HG03432 (cell line): ENCODE measurements around the gene CBX7.

Source experiments
- ATAC-seq: cut with Tn5 transposase; IDR thresholded peaks from one replicate; pipeline ENCODE4 v1.9.1; 2021; ENCODE audit warnings: mild to moderate bottlenecking, moderate library complexity; ENCODE audit not compliant: unreplicated experiment

Gene CBX7

DNA sequence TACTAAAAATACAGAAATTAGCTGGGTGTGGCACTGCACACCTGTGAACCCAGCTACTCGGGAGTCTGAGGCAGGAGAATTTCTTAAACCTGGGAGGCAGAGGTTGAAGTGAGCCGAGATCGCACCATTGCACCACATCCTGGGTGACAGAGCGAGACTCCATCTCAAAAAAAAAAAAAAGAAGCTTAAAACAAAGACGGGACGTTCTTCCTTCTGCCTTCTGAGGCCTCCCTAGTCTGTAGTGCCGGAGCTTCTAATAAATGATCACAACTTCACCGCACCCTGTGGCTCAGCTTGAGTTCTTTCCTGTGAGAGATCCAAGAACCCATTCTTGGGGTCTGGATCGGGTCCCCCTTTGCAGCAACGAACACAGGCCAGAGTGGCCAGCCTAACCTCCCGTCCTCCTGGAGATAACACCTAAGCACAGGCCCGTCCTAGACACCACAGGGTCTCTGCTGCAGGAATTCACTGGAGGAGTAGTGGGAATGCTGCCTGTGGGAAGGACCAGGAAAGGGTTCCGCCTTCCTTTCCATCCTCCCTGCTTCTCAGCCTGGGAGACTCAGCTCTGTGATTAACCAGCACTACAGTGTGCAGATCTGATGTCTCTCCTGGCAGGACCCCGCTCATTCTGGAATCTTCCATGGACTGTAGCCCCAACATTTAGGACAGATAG, 57.6 kb downstream of the CBX7 start:
- no peak for ATAC-seq

DNA sequence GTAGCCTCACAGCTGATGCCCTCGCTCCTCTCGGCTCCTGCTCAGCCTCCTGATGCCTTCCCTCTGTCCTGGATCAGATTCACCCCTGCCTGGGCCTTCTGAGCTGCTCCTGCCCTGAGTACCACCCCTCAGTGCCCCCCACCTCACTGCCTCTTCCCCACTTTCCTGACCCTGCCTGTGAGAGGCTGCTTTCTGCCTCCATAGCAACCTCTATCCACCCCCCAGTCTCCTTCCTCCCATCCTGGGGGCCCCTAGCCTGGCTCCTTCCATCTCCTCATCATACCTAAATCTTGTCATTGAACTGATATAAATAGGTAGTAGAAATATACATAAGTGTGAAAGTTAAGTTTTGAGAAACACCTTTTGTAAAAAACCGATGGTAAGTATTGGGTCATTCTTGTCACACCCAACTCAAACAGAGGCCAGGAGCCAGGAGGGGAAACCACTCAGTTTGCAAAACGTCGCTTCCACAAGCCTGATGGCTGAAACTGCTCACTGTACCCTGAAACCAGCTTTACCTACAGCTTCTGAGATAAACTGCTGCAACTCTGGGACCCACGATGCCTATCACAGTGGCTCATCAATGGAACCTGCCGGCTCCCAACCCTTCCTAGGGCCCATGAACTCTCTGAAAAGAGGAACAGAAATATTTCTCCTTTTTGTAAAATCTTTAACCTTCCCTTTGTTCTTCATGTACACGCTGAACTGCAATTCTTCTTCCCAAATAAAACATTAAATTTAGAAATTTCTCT, 60.2 kb downstream of the CBX7 start:
- no peak for ATAC-seq

DNA sequence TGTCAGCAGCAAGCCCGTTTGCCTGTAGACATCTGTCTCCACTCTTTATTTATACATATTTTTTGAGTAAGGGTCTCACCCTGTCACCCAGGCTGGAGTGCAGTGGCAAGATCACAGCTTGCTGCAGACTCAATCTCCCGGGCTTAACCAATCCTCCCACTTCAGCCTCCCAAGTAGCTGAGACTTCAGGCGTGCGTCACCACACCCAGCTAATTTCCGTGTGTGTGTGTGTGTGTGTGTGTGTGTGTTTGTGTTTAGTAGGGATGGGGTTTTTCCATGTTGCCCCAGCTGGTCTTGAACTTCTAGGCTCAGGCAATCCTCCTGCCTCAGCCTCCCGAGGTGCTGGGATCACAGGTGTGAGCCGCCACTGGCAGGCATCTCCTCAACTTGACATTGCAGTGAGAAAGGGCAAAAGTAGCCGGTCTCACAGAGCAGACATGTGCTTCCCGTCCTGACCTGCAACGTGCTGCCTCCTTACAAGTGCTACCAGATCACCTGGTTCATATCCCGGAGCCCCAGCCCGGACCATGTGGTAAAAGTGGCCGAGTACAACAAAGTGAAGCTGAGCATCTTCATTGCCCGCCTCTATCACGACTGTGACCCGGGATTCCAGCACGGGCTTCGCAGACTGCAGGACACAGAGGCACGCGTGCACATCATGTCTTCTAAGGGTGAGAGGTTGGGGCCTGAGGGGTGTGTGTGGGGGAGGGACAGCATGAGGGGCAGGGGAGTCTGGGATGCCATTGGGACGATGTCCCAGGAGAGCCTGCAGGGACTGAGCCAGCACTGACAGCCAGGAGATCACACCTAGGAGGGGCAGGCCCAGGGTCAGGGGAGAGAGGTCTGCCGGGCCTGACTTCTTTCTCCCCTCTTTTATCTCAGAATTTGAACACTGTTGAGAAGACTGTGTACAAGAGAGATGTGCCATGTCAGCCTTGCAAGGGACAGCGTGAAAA, 61.1 kb downstream of the CBX7 start:
- ATAC-seq = no peak

DNA sequence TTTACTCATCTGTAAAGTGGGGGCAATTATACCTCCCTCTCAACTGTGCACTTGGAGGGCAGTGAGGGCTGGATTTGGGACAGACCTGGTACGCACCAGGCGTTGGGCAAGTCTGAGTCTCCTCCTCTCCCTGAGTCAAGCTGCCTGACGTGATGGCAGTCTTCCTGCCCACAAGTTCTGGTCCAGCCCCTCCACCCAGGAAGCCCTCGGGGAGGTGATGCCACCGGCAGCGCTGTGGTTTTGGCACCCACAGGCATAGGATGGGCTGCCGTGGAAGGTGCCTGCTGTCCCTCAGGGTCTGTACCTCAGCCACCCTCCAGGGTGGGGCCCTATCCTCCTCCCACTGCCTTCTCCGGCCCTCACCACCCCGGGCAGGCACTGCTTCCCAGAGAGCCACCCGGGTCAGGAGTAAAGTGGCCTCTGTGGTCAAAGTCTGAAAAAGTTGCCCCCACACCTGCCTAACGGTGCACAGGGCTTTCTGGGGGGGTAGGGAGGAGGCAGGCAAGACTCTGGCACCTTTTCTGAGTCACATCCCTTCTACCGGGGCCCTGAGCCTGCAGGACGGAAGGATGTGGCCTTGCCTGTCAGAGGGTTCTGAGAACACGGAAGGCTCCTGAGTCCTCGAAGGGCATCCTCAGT, 61.9 kb downstream of the CBX7 start:
- ATAC-seq = no peak

DNA sequence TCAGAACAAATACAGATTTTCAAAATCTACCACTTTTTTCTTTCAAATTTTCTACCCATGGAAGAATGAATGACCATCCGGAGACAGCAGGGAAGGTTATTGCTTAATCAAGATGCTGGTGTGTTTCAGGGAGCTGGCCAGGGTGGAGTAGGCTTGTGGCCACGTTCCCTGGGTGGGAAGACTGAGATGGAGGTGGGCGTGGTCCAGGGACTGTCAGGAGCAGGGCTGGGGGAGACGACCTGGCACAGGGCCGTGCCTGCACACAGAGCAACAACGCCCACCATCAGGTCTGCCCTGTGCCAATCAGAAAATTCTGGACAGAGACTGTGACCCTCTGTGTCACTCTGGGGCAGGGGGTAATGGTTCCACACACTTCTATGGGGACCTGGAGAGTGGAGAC, 62.6 kb downstream of the CBX7 start:
- ATAC-seq = no peak

DNA sequence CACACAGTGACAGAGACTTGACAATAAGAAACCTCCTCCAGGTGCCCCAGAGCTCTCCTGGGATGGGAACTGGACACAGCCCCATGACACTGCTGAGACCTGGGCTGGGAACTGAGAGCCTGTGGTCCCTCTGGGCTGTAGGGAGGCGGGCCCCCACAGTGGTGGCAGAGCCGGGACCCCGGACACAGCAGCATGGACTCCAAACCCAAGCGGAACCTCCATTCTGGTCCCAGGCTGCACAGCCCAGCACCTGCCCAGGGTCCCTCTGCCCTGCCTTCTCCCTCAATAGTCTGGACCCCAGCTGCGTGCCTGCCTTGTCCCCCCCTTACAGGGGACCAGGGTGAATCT, 63.8 kb downstream of the CBX7 start:
- no peak for ATAC-seq

DNA sequence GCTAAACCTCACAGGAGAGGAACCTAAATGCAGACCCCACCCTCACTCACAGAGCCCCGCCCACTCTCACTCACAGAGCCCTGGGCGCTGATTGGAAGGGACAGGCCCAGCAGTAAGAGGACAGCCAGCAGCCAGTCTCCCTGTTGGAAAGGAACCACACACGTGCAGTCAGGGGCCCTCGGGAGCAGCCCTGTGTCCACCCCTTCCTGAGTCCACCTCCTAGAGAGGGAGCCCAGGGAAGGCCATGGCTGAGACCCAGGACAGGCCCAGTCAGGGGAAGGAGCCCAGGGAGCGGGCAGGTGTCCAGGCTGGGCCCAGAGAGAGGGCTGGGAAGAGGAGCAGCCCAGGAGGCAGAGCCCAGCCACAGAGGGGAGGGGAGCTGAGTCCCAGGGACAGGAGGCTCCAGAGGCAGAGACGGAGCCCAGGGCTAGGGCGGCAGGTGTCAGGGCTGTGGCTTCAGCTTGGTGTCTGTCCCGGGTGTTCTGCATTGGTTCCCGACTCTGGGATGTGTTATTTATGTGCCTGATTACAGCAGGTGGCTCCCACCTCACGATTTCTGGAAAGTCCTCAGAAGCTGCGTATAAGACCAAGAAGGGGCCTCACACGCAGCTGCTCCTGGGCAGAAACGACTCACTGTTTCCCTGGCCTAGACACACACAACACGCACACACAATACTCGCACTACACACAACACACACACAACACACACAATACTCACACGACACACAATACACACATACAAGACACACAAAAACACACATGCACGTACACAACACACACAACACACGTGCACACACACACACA, 64.4 kb downstream of the CBX7 start:
- no peak for ATAC-seq

DNA sequence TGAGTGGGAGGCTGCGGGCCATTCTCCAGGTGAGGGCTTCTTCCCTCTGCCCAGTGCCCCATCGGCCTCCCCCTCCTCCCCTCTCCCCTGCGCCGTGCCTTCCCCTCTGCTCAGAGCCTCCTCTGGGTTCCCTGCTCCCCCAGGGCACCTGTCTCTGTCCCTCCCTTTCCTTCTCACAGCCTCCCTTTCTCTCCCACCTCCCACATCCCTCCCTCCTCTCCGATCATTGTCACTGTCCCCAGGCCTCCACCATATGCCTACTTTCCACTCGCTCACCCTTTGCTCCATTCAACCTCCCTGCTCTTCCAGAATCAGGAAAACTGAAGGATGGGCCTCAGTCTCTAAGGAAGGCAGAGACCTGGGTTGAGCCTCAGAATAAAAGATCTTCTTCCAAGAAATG, 65.4 kb downstream of the CBX7 start:
- no peak for ATAC-seq

DNA sequence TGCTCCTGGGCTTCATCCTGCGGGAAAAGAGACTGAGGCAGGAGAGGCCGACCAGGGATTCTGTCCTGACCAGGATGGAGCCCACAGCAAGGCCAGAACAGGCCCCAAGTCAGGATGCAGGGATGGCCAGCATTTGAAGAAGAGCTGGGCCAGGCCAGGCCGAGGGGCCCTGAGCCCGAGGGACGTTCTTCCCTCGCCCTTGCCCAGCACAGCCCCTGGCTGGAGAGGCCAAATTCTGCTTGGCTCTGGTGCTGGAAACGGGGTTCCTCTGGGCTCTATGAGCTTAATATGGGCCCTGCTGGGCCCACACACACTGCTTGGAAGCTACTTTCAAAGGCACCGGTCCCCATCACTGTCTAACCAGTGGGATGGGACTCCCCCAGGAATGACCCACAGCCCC, 67.8 kb downstream of the CBX7 start:
- ATAC-seq = no peak

DNA sequence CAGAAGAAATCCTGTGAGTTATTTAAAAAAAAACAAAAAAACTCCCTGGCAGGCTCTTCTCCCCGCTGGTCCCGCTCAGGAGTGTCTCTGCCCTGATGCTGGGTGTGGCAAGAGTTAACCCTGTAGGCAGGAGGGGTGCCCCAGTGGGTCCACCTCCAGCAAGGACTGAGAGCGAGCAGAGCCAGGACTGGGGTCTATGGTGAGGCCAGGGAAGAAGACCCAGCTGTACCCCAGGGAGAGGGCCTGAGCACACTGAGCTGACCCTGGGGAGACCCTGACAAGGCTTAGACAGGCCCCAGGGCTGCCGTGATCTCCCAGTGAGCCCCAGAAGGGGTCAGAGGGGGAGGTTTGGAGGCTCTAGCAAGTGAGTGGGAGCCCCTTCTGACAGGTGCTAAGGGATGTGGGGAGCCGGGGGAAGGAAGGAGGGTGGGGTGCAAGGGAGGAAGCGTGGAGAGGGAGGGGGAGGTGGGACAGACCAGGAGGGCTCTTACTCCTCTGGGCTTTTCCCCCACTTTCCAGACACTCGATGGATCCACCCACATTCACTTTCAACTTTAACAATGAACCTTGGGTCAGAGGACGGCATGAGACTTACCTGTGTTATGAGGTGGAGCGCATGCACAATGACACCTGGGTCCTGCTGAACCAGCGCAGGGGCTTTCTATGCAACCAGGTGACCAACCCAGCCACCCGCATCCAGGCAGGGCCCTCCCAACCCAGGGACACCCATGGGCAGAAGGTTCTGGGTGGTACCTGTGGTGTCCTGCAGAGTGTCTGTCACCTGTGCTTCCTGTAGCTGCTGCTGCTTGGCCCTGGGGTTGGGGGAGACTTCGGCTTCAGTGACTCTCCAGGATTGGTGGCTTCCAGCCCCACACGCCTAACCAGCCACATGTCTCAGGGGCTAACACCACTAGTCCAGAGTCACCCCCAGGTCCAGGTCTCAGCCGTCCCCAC, 69.0 kb downstream of the CBX7 start:
- ATAC-seq = no peak

DNA sequence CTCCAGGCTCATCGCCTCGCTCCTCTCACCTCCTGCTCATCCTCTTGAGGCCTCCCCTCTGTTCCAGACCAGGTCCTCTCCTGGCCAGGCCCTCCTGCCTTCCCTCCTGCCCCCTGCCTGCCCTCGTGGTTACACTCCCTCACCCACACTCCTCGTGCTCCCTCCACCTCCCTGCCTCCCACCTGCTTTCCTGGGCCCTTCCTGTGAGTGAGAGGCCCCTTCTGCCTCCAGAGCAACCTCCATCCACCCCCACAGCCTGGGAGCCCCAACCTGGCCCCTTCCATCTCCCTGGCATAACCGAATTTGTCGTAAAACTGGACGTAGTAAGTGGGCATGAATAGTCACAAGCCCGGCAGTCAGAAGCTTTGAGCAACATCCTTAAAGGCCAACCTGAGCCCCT, 70.9 kb downstream of the CBX7 start:
- no peak for ATAC-seq

DNA sequence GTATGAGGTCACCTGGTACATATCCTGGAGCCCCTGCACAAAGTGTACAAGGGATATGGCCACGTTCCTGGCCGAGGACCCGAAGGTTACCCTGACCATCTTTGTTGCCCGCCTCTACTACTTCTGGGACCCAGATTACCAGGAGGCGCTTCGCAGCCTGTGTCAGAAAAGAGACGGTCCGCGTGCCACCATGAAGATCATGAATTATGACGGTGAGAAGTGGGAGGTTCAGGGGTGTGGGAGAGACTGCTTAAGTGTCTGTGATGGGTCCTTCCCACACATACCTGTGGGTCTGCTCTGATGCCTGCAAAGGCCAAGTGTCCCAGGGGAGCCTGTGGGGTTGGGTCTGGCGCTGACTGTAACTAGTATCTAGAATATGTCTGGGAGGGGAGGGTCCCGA, 71.5 kb downstream of the CBX7 start:
- no peak for ATAC-seq
